Transverse colon (tissue), 4 donors: Measurements from ENCODE around the gene RALGAPA2.

Source experiments
- POLR2AphosphoS5 ChIP-seq, 3 donors: sonication (generic); formaldehyde crosslinking; IDR thresholded peaks; one replicate each; pipeline ENCODE4 v1.6.1; 2016; ENCODE audit warnings: antibody characterized with exemption in 3 of 3
- TF ChIP-seq, protein P1 (sequence below), 5 experiments: fragments of 200-600 bp in 3 of 5; fragments of 450-650 bp in 2 of 5; sonication (generic) in 3 of 5; IDR thresholded peaks; 1 replicate in 2 of 5; 2 replicates in 3 of 5; pipeline ENCODE4 v1.5.1; 2016 to 2017; ENCODE audit warnings: antibody characterized with exemption in 5 of 5, inconsistent platforms in 3 of 5, mild to moderate bottlenecking in 2 of 5, moderate library complexity in 1 of 5

DNA sequence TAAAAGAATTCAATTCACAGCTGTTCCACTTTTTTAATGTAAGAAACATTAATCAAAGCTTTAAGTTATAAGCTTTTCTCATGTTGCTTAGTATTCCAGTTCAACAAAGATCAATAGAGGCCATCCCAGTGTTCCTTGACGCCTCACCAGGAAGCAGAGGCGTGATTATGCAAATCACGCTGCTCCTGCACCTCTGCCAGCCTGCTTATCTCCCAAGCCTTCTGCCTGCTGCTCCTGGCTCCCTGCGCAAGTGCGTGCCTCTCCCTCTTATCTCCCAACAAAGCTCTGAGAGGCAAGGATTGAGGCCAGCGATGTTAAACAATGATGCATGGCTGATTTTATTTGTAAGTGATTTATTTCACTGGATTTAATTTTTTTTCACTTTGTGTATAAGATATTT is 301.8 kb downstream of the RALGAPA2 start:
- TF ChIP-seq, protein P1, sequence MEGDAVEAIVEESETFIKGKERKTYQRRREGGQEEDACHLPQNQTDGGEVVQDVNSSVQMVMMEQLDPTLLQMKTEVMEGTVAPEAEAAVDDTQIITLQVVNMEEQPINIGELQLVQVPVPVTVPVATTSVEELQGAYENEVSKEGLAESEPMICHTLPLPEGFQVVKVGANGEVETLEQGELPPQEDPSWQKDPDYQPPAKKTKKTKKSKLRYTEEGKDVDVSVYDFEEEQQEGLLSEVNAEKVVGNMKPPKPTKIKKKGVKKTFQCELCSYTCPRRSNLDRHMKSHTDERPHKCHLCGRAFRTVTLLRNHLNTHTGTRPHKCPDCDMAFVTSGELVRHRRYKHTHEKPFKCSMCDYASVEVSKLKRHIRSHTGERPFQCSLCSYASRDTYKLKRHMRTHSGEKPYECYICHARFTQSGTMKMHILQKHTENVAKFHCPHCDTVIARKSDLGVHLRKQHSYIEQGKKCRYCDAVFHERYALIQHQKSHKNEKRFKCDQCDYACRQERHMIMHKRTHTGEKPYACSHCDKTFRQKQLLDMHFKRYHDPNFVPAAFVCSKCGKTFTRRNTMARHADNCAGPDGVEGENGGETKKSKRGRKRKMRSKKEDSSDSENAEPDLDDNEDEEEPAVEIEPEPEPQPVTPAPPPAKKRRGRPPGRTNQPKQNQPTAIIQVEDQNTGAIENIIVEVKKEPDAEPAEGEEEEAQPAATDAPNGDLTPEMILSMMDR (IDR thresholded peaks at IDR 0.05) = no peak
- TF ChIP-seq POLR2AphosphoS5 (IDR thresholded peaks at IDR 0.05) = no peak
